ENCODE results near the gene PHKA2.
A peak's percentile ranks its signal among the peaks of the same experiment; 100 is the strongest.
"Not testable (repeated sequence)": the region's sequence is repeated elsewhere in the genome, so short reads cannot be mapped to it uniquely, and the experiment has no call there.

Gene PHKA2

GRCh38 chrX:18995221-18995620, 11.3 kb upstream of the PHKA2 start:
- no peak overlapping the region for H3K4me3 ChIP-seq (ENCODE audit: low read length)
- peak; percentile 76 for DNase-seq (ENCODE audit: low read depth)
- no peak for TF ChIP-seq CTCF (IDR thresholded peaks at IDR 0.05; ENCODE audit: insufficient read depth, low read depth, low read length, missing control alignments)

- DNase-seq (ENCODE audit: low read depth) = peak; percentile 84
- TF ChIP-seq CTCF (IDR thresholded peaks at IDR 0.05; ENCODE audit: insufficient read depth, low read depth, low read length, missing control alignments) = no peak
- H3K4me3 ChIP-seq (ENCODE audit: low read length) = no peak overlapping the region
Observed at GRCh38 chrX:18994713-18995112, 10.8 kb upstream of the PHKA2 start.

GRCh38 chrX:18992829-18993228, 8.9 kb upstream of the PHKA2 start:
- TF ChIP-seq CTCF (IDR thresholded peaks at IDR 0.05; ENCODE audit: insufficient read depth, low read depth, low read length, missing control alignments) = no peak
- DNase-seq (ENCODE audit: low read depth) = peak; percentile 27
- H3K4me3 ChIP-seq (ENCODE audit: low read length) = no peak overlapping the region

- DNase-seq (ENCODE audit: low read depth) = no peak
- TF ChIP-seq CTCF (IDR thresholded peaks at IDR 0.05; ENCODE audit: insufficient read depth, low read depth, low read length, missing control alignments) = no peak
- H3K4me3 ChIP-seq (ENCODE audit: low read length) = peak overlapping the region; percentile 63
Observed at GRCh38 chrX:18985186-18985435, 1.2 kb upstream of the PHKA2 start.

GRCh38 chrX:18984381-18985185, 669 bp upstream of the PHKA2 start:
- DNase-seq (ENCODE audit: low read depth) = peak; percentile 82

GRCh38 chrX:18981124-18981807, 2.6 kb downstream of the PHKA2 start:
- no peak for DNase-seq (ENCODE audit: low read depth)

More at GRCh38 chrX:18984381-18985185, 669 bp upstream of the PHKA2 start:
- peak; percentile 39 for TF ChIP-seq CTCF (IDR thresholded peaks at IDR 0.05; ENCODE audit: insufficient read depth, low read depth, low read length, missing control alignments)
- peak overlapping the region; percentile 63 for H3K4me3 ChIP-seq (ENCODE audit: low read length)

GRCh38 chrX:18980262-18980661, 3.7 kb downstream of the PHKA2 start:
- not testable (repeated sequence) for DNase-seq (ENCODE audit: low read depth); H3K4me3 ChIP-seq (ENCODE audit: low read length)

More at GRCh38 chrX:18981124-18981807, 2.6 kb downstream of the PHKA2 start:
- no peak overlapping the region for H3K4me3 ChIP-seq (ENCODE audit: low read length)
- TF ChIP-seq CTCF (IDR thresholded peaks at IDR 0.05; ENCODE audit: insufficient read depth, low read depth, low read length, missing control alignments) = no peak

Data from epithelial cell of esophagus (primary cell).